GDM1 (cell line): ENCODE measurements around the gene PDRG1.
"Not testable (repeated sequence)": the region's sequence is repeated elsewhere in the genome, so short reads cannot be mapped to it uniquely, and the experiment has no call there.

ENCODE experiments used
- DNase-seq: peaks from one replicate; lab custom pipeline; 2025; lab: John Stamatoyannopoulos, UW

PDRG1 gene

GRCh38 chr20:31966991-31967655 is 15.3 kb upstream of the PDRG1 start:
- no peak for DNase-seq

GRCh38 chr20:31963889-31964288 is 12.0 kb upstream of the PDRG1 start:
- DNase-seq, result no peak

GRCh38 chr20:31962761-31963160 is 10.9 kb upstream of the PDRG1 start:
- DNase-seq, result no peak

GRCh38 chr20:31956556-31957526 is 5.0 kb upstream of the PDRG1 start:
- no peak for DNase-seq

GRCh38 chr20:31954500-31954899 is 2.7 kb upstream of the PDRG1 start:
- DNase-seq, result no peak

- no peak for DNase-seq
Observed at GRCh38 chr20:31953556-31954148, 1.8 kb upstream of the PDRG1 start.

- DNase-seq, result no peak
Observed at GRCh38 chr20:31951203-31951529, 680 bp downstream of the PDRG1 start.

GRCh38 chr20:31949877-31950646 is 1.8 kb downstream of the PDRG1 start:
- no peak for DNase-seq

GRCh38 chr20:31948008-31948407 is 3.8 kb downstream of the PDRG1 start:
- DNase-seq, result no peak

- no peak for DNase-seq
Observed at GRCh38 chr20:31945785-31946184, 6.1 kb downstream of the PDRG1 start.

- no peak for DNase-seq
Observed at GRCh38 chr20:31945319-31945718, 6.5 kb downstream of the PDRG1 start.

GRCh38 chr20:31943052-31943471 is 8.8 kb downstream of the PDRG1 start:
- no peak for DNase-seq

- DNase-seq, result no peak
Observed at GRCh38 chr20:31939661-31940060, 12.2 kb downstream of the PDRG1 start.

- no peak for DNase-seq
Observed at GRCh38 chr20:31937820-31938219, 14.0 kb downstream of the PDRG1 start.

- no peak for DNase-seq
Observed at GRCh38 chr20:31936420-31936819, 15.4 kb downstream of the PDRG1 start.

GRCh38 chr20:31934968-31935764 is 16.7 kb downstream of the PDRG1 start:
- DNase-seq, result no peak

- DNase-seq, result no peak
Observed at GRCh38 chr20:31934491-31934890, 17.4 kb downstream of the PDRG1 start.

- DNase-seq, result no peak
Observed at GRCh38 chr20:31933698-31934097, 18.1 kb downstream of the PDRG1 start.

GRCh38 chr20:31930779-31931178 is 21.1 kb downstream of the PDRG1 start:
- no peak for DNase-seq

- DNase-seq, result not testable (repeated sequence)
Observed at GRCh38 chr20:31929631-31930030, 22.2 kb downstream of the PDRG1 start.

GRCh38 chr20:31927627-31928159 is 24.2 kb downstream of the PDRG1 start:
- DNase-seq, result no peak
